ENCODE results near the gene KLHL40.
A peak's percentile ranks its signal among the peaks of the same experiment; 100 is the strongest.

Gene KLHL40

GRCh38 chr3:42685363-42685881 lies at the start of gene KLHL40:
TSS of gene KLHL40 (plus strand) at chr3:42685537. CDS start at chr3:42685619, 82 bp downstream.
- no peak for DNase-seq (ENCODE audit: low spot score)

- no peak for DNase-seq (ENCODE audit: low spot score)
Observed at GRCh38 chr3:42637001-42637400, 48.3 kb upstream of the KLHL40 start.

GRCh38 chr3:42638339-42638842 lies 46.9 kb upstream of the KLHL40 start:
- no peak for DNase-seq (ENCODE audit: low spot score)

GRCh38 chr3:42639192-42639591 lies 46.1 kb upstream of the KLHL40 start:
- no peak for DNase-seq (ENCODE audit: low spot score)

- DNase-seq (ENCODE audit: low spot score) = no peak
Observed at GRCh38 chr3:42640129-42640528, 45.2 kb upstream of the KLHL40 start.

GRCh38 chr3:42640771-42641370 lies 44.5 kb upstream of the KLHL40 start:
- DNase-seq (ENCODE audit: low spot score) = no peak

- no peak for DNase-seq (ENCODE audit: low spot score)
Observed at GRCh38 chr3:42647821-42648459, 37.4 kb upstream of the KLHL40 start.

- DNase-seq (ENCODE audit: low spot score) = no peak
Observed at GRCh38 chr3:42649006-42649405, 36.3 kb upstream of the KLHL40 start.

GRCh38 chr3:42649783-42650182 lies 35.6 kb upstream of the KLHL40 start:
- DNase-seq (ENCODE audit: low spot score) = no peak

- DNase-seq (ENCODE audit: low spot score) = no peak
Observed at GRCh38 chr3:42651248-42652091, 33.9 kb upstream of the KLHL40 start.

GRCh38 chr3:42652251-42652610 lies 33.1 kb upstream of the KLHL40 start:
- DNase-seq (ENCODE audit: low spot score) = no peak

- peak; percentile 62 for DNase-seq (ENCODE audit: low spot score)
Observed at GRCh38 chr3:42652611-42653302, 32.6 kb upstream of the KLHL40 start.

GRCh38 chr3:42653303-42653559 lies 32.1 kb upstream of the KLHL40 start:
- no peak for DNase-seq (ENCODE audit: low spot score)

- peak; percentile 69 for DNase-seq (ENCODE audit: low spot score)
Observed at GRCh38 chr3:42653560-42654330, 31.6 kb upstream of the KLHL40 start, which contains the start of gene ZBTB47. TSS of gene ZBTB47 (plus strand) at chr3:42653697. CDS start at chr3:42658356, 4,659 bp downstream.

GRCh38 chr3:42654331-42655201 lies 30.8 kb upstream of the KLHL40 start:
- peak; percentile 85 for DNase-seq (ENCODE audit: low spot score)

GRCh38 chr3:42655331-42655888 lies 29.9 kb upstream of the KLHL40 start:
- peak; percentile 55 for DNase-seq (ENCODE audit: low spot score)

- DNase-seq (ENCODE audit: low spot score) = no peak
Observed at GRCh38 chr3:42655980-42656679, 29.2 kb upstream of the KLHL40 start.

GRCh38 chr3:42656680-42657610 lies 28.4 kb upstream of the KLHL40 start:
- no peak for DNase-seq (ENCODE audit: low spot score)
